Stimulated activated CD4-positive, alpha-beta T cell treated with anti-CD3 and anti-CD28 coated beads, Interleukin-4, amount 100 ng/mL, for 24 hours (primary cell): ENCODE data around the gene ATP7B.
"Not testable (repeated sequence)": the region's sequence is repeated elsewhere in the genome, so short reads cannot be mapped to it uniquely, and the experiment has no call there.

Experiments
- DNase-seq: peaks from one replicate; pipeline ENCODE4 v3.0.0-alpha.2; 2020

ATP7B gene

DNA sequence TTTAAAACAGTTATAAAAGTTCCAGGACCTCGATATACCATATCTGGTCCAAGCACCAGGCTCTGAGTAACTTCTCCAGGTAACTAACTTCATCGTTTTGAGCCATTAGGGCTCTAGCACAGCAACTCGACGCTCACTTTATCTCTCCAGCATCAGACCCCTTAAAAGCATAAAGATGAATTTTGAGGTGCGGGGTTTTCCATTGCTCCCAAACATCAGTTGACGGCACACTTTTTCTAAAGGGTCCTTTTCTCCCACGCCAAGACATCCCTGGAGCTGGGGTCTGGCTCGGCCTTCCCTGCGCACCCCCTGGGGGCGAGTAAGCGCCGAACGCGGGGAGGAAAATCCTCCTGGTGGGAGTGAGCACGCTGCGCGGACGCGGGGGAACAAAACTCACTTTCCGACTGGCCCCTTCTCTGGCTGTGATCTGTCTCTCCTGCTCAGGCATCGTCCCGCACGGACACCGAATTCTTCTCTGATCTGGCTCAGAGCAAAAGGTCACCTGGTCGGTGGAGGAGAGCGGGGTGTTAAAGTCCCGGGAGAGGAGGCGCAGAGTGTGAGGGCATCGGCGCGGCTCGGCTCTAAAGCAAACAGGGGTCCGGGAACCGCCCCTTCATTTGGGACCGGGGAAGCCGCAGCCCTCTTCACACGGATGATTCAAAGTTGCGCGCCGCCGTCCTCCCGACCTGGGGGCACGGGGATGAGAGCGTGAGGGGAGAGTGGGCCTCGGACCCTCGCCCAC lies at the start of gene ATP7B:
Gene ATP7B, minus strand, starts transcription at position 561 of the 742 bp plus-strand sequence. Its CDS starts 113 bp downstream, at position 448.
- peak; percentile 12 for DNase-seq

GRCh38 chr13:52053460-52053859 lies 42.2 kb upstream of the ATP7B start:
- no peak for DNase-seq

DNA sequence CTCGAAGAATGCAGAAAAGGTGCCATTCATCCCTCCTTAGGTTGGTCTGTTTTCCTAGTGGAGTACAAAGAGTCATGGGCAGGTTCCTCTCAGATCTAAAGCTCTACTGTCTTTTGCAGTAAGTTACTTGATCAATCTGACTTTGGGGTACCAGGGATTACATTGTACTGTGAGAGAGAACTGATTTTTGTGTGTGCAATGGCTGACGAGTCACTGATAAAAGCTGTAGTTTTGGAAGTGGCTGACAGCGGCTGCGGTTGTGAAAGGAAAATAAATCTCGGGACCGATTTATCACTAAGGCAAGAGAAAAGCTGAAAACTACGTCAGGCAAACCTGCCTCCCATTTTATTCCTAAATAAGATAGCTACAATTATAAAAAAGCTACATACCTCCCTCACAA lies 40.1 kb upstream of the ATP7B start:
- no peak for DNase-seq

GRCh38 chr13:52048516-52048915 lies 37.3 kb upstream of the ATP7B start:
- no peak for DNase-seq

- DNase-seq, result no peak
Observed at GRCh38 chr13:52047463-52047862, 36.2 kb upstream of the ATP7B start.

GRCh38 chr13:52043675-52044074 lies 32.4 kb upstream of the ATP7B start:
- no peak for DNase-seq

DNA sequence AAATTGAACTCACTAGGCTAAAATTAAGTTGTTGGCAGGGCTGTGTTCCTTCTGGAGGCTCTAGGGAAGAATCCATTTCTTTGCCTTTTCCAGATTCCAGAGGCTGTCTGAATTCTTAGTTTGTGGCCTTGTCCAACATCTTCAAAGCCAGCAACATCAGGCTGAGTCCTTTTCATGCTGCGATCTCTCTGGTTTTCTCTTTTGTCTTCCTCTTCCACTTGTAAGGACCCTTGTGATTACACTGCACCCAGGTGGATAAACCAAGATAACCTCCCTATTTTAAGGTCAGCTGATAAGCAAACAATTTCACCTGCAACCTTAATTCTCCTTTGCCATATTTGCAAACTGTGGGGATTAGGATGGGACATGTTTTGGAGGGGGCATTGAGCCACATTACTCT lies 24.8 kb upstream of the ATP7B start:
- DNase-seq, result no peak

DNA sequence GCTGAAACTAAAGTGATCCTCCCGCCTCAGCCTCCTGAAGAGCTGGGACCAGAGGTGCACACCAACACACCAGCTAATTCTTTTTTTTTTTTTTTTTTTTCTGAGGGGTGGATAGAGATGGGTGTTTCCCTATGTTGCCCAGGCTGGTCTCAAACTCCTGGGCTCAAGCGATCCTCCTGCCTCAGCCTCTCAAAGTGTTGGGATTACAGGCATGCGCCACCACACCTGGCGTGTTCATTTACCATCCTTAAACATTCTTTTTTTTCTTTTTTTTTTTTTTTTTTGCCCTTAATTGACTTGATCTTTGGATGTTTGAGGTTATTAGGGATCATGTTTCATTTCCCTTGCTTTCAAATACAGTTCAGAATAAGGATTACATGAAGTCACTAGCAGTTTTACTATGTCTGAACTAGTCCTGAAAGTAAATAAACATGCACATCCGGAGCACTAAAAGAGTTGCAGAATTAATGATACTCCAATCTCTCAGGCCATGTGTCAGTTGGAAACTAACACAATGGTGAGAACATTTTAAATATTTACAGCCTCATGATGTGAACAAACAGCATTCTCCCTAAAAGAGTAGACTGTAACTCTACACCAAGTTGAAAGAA lies 23.5 kb upstream of the ATP7B start:
- no peak for DNase-seq

DNA sequence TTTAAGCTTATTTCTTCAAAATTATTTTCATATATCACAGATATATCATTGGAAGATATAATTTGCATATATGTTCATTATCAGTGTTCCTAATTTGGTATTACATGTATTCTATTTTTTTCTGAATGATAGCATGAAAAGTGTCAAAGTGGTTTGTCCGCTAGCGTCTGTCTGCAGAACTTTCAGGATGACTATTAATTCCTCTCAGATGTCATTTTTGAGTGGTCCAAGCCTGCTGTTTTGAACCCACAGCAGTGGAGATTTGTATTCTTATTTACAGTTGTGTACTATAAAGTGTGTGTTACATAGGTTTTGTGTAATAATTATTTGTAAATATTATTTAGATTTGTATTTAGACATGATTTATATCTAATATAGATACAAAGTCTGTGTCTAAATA lies 21.8 kb upstream of the ATP7B start:
- DNase-seq, result no peak

DNA sequence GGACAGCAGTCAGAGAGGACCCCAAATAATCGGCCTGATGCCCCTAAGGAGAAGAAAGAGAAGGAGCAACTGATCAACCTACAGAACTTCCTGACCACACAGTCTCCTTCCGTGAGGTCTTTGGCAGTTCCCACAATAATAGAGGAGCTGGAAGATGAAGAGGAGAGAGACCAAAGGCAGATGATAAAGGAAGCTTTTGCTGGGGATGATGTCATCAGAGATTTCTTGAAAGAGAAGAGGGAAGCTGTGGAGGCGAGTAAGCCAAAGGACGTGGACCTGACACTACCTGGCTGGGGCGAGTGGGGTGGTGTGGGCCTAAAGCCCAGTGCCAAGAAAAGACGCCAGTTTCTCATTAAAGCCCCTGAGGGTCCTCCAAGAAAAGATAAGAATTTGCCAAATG lies 19.2 kb upstream of the ATP7B start:
- DNase-seq, result not testable (repeated sequence)

DNA sequence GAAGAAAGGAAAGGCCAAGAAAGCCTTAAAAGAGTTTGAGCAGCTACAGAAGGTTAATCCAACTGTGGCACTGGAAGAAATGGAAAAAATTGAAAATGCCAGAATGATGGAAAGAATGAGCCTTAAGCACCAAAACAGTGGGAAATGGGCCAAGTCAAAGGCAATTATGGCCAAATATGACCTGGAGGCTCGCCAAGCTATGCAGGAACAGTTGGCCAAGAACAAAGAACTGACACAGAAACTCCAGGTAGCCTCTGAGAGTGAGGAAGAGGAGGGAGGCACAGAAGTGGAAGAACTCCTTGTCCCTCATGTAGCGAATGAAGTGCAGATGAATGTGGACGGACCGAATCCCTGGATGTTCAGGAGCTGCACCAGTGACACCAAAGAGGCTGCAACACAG lies 18.3 kb upstream of the ATP7B start:
- no peak for DNase-seq

- DNase-seq, result no peak
Observed at GRCh38 chr13:52027832-52028231, 16.6 kb upstream of the ATP7B start.

GRCh38 chr13:52026246-52026626 lies 15.0 kb upstream of the ATP7B start:
- no peak for DNase-seq

- DNase-seq, result no peak
Observed at GRCh38 chr13:52025475-52026245, 14.4 kb upstream of the ATP7B start.

GRCh38 chr13:52024481-52024880 lies 13.2 kb upstream of the ATP7B start, which contains the start of gene UTP14C:
TSS of gene UTP14C (plus strand) at chr13:52024691. CDS start at chr13:52028805, 4,114 bp downstream.
- DNase-seq, result no peak

DNA sequence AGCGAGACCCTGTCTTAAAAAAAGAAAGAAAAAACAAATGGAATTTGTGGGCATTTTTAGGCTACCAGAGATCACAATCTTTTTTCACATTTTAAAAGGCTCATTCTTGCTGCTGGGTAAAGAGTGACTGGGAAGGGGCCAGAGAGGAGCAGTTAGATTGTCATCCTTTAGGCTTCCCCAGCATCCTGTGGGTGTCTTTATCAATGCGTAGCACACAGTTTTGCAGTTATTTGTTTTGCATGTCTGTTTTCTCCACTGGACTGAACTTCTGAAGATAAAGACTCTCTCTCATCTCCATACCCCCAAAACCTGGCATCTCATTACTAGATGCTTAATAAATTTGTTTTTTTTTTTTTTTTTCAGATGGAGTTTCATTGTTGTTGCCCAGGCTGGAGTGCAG lies 11.1 kb upstream of the ATP7B start:
- DNase-seq, result no peak

- no peak for DNase-seq
Observed at GRCh38 chr13:52020191-52020590, 8.9 kb upstream of the ATP7B start.

- no peak for DNase-seq
Observed at GRCh38 chr13:52016296-52016695, 5.0 kb upstream of the ATP7B start.

DNA sequence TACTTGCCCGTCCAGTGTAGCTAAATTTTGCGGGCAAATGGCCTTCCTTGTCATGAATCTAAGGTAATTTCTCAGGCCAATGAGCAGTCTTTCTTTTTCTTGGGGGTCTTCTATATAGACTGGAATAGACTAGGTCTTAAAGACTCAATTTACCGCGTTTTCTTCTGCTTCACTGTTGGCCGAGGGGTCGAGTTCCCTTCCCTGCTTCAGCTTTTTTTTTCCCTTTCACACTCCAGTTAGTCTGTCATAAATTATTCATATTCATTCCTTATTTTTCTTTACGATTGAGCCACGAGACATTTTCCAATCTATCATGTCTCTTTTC lies 1.2 kb upstream of the ATP7B start:
- DNase-seq, result no peak

- DNase-seq, result peak; percentile 100
Observed at GRCh38 chr13:52011632-52012511, 622 bp upstream of the ATP7B start, which contains the start of gene ALG11. TSS of gene ALG11 (plus strand) at chr13:52012398. CDS start at chr13:52012419, 21 bp downstream.

- DNase-seq, result no peak
Observed at GRCh38 chr13:52009946-52010345, 1.3 kb downstream of the ATP7B start.

DNA sequence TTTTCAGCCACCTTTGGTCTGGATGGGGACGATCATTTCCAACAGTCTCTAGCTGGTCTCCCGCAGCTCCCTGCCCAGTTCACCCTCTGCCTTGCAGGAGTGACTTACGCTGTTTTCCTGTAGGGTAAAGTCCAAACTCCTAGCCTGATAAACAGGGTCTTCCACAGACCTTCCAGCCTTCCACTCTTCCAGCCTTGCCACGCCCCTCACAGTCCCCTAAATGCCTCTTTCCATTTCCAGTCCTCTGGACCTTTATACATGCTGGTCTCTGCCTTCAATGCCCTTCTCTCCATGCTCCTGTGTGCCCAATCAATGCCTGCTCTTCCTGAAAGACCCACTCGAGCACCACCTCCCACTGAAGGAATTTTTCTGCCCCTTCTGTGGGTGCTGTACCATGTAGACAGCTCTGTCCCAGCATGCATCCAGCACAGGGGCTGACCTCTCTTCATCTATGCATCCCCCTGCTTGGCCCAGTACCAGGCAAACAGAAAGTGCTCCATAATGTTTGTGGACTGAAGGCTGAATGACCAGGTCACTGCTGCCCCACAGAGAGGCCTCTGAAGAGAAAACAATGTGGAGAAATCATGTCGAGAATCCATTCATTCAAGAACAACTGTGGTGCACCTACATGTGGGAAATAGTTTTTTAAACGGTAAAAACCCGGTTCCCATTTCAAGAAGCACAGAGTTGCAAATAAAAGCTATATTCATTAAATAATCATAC lies 4.6 kb downstream of the ATP7B start:
- no peak for DNase-seq
